DND-41 (cell line): ENCODE data around the gene KLRK1.
"Not testable (repeated sequence)": the region's sequence is repeated elsewhere in the genome, so short reads cannot be mapped to it uniquely, and the experiment has no call there.

Experiments used
- ATAC-seq: fragments of 200-7000 bp; cut with Tn5 transposase; 3 replicates; pipeline ENCODE4 v1.9.1; 2021; ENCODE audit warnings: low read depth; ENCODE audit not compliant: insufficient read depth
- DNase-seq: peaks from one replicate; pipeline ENCODE4 v3.0.0-alpha.2; 2020
- H2AFZ ChIP-seq: 2 replicates; pipeline ENCODE4 v1.6.0; 2012; ENCODE audit warnings: low read depth, low read length
- H3K27ac ChIP-seq: 2 replicates; pipeline ENCODE4 v1.5.1; 2012; ENCODE audit warnings: low read length, inconsistent platforms
- H3K27me3 ChIP-seq: fragments of 200-600 bp; sonication (generic); 2 replicates; pipeline ENCODE4 v1.6.0; 2012; ENCODE audit warnings: low read length, mild to moderate bottlenecking, inconsistent platforms; ENCODE audit not compliant: insufficient read depth, poor library complexity
- H3K36me3 ChIP-seq: 2 replicates; pipeline ENCODE4 v1.5.1; 2012; ENCODE audit warnings: low read length, inconsistent platforms; ENCODE audit not compliant: insufficient read depth
- H3K4me1 ChIP-seq: 2 replicates; pipeline ENCODE4 v1.5.1; 2012; ENCODE audit warnings: mild to moderate bottlenecking, low read length; ENCODE audit not compliant: insufficient read depth
- H3K4me2 ChIP-seq: 2 replicates; pipeline ENCODE4 v1.6.0; 2012; ENCODE audit warnings: mild to moderate bottlenecking, moderate library complexity, low read length, inconsistent platforms; ENCODE audit not compliant: insufficient read depth
- H3K4me3 ChIP-seq, 2 experiments: fragments of 200-600 bp in 1 of 2; shearing (Covaris generic) in 1 of 2; 2 replicates each; pipeline ENCODE4 v1.5.1; 2012 to 2016; ENCODE audit warnings: inconsistent platforms in 2 of 2, low read length in 2 of 2, mild to moderate bottlenecking in 2 of 2, low read depth in 1 of 2, moderate library complexity in 1 of 2
- H3K79me2 ChIP-seq: 2 replicates; pipeline ENCODE4 v1.6.0; 2012; ENCODE audit warnings: low read length, inconsistent platforms; ENCODE audit not compliant: insufficient read depth
- H3K9ac ChIP-seq: 2 replicates; pipeline ENCODE4 v1.6.0; 2012; ENCODE audit warnings: low read depth, mild to moderate bottlenecking, inconsistent platforms, low read length, moderate library complexity
- H3K9me3 ChIP-seq: 2 replicates; pipeline ENCODE4 v1.5.1; 2012; ENCODE audit warnings: low read length, moderate library complexity, mild to moderate bottlenecking, inconsistent platforms; ENCODE audit not compliant: insufficient read depth, severe bottlenecking
- H4K20me1 ChIP-seq: 2 replicates; pipeline ENCODE4 v1.6.0; 2012; ENCODE audit warnings: low read length; ENCODE audit not compliant: insufficient read depth
- EZH2 ChIP-seq: IDR thresholded peaks from 3 replicates; pipeline ENCODE4 v1.6.1; 2012; ENCODE audit warnings: borderline replicate concordance, low read depth, mild to moderate bottlenecking, moderate library complexity, low read length, inconsistent platforms; ENCODE audit not compliant: severe bottlenecking
- TF ChIP-seq, protein P1 (sequence below): IDR thresholded peaks from 2 replicates; pipeline ENCODE4 v1.5.1; 2012; ENCODE audit warnings: borderline replicate concordance, low read length, moderate library complexity, mild to moderate bottlenecking; ENCODE audit not compliant: poor library complexity, severe bottlenecking; ENCODE audit errors: extremely low read depth

Gene KLRK1

GRCh38 chr12:10369557-10370415, 20.1 kb downstream of the KLRK1 start:
- H3K79me2 ChIP-seq: no peaks in the 10 kb centered on the region
- H3K4me1 ChIP-seq: peaks cover 13% of the 10 kb centered on the region
- H3K4me3 ChIP-seq: no peak overlapping the region
- no peak overlapping the region for H3K27ac ChIP-seq
- ATAC-seq (no peak), DNase-seq (no peak)
- H2AFZ ChIP-seq: no peak overlapping the region
- TF ChIP-seq, protein P1, sequence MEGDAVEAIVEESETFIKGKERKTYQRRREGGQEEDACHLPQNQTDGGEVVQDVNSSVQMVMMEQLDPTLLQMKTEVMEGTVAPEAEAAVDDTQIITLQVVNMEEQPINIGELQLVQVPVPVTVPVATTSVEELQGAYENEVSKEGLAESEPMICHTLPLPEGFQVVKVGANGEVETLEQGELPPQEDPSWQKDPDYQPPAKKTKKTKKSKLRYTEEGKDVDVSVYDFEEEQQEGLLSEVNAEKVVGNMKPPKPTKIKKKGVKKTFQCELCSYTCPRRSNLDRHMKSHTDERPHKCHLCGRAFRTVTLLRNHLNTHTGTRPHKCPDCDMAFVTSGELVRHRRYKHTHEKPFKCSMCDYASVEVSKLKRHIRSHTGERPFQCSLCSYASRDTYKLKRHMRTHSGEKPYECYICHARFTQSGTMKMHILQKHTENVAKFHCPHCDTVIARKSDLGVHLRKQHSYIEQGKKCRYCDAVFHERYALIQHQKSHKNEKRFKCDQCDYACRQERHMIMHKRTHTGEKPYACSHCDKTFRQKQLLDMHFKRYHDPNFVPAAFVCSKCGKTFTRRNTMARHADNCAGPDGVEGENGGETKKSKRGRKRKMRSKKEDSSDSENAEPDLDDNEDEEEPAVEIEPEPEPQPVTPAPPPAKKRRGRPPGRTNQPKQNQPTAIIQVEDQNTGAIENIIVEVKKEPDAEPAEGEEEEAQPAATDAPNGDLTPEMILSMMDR: no peak
- no peak for TF ChIP-seq EZH2
- H3K4me2 ChIP-seq: no peak overlapping the region
- H3K36me3 ChIP-seq: no peaks in the 10 kb centered on the region
- no peaks in the 10 kb centered on the region for H4K20me1 ChIP-seq
- no peaks in the 10 kb centered on the region for H3K9me3 ChIP-seq
- H3K27me3 ChIP-seq: no peaks in the 10 kb centered on the region
- H3K9ac ChIP-seq: no peak overlapping the region

DNA sequence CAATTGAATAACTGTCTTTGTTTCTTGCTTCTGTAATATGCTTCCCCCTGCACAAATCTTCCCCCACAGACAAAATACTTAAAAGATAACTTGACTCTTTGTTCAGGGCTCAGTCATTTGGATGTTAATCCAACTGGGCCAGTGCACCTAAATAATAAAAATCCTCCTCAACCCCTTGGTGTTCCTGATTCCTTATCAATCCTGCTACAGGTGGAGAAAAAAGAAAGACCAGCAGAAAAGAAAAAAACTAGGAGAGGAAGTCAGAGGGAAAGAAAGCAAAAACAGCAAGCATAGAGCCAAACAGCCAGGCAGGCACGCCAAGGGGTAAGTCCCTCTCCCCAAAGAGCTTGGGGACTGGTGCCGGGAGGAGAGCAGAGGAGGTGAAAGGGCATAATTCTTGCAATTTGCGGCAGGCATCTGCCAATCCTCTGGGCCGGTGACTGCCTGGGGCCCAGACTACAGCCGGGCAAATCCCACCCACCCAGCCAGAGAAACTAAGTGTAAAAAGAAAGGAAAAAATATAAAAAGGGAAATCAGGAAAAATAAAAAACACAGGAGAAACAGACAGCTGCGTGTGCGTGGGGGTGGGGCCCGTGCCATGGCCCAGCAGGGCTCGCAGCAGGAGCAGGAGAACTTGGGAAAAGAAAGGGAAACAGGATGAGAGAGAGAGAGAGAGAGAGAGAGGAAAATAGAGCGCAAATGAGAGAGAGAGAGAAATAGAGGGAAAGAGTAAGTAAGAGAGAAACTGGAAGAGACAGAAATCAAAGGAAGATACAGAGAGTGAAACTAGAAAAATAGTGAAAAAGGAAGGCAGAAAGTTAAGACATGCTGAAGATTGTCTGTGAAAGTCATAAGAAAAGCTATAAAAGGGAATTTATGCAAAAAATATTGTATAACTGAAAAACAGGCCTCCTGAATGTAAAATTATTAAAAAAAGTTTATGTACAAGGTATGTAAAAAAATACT, 21.4 kb downstream of the KLRK1 start:
- no peak for DNase-seq
- TF ChIP-seq, protein P1: no peak
- no peak for TF ChIP-seq EZH2
- H3K4me1 ChIP-seq: peaks cover 26% of the 10 kb centered on the region
- no peaks in the 10 kb centered on the region for H4K20me1 ChIP-seq
- no peaks in the 10 kb centered on the region for H3K27me3 ChIP-seq
- H3K9ac ChIP-seq: no peak overlapping the region
- H3K79me2 ChIP-seq: no peaks in the 10 kb centered on the region
- H3K4me3 ChIP-seq: no peak overlapping the region
- H2AFZ ChIP-seq: no peak overlapping the region
- no peaks in the 10 kb centered on the region for H3K36me3 ChIP-seq
- H3K27ac ChIP-seq: no peak overlapping the region
- H3K9me3 ChIP-seq: no peaks in the 10 kb centered on the region
- H3K4me2 ChIP-seq: no peak overlapping the region
- ATAC-seq: no peak

GRCh38 chr12:10367714-10368113, 22.1 kb downstream of the KLRK1 start:
- DNase-seq: not testable (repeated sequence)

GRCh38 chr12:10366875-10367274, 23.0 kb downstream of the KLRK1 start:
- DNase-seq (no peak), ATAC-seq (no peak)
- Histone ChIP-seq H3K4me2 (no peak overlapping the region), H3K9me3 (no peaks in the 10 kb centered on the region), H2AFZ (peak overlapping the region; percentile 98; the same call in 1 of the 2 replicates), H3K4me1 (peaks cover 34% of the 10 kb centered on the region), H3K79me2 (no peaks in the 10 kb centered on the region), H4K20me1 (no peaks in the 10 kb centered on the region), H3K9ac (no peak overlapping the region), H3K4me3 (no peak overlapping the region), H3K36me3 (no peaks in the 10 kb centered on the region), H3K27ac (no peak overlapping the region), H3K27me3 (no peaks in the 10 kb centered on the region)
- TF ChIP-seq EZH2: no peak
- TF ChIP-seq, protein P1: peak; percentile 32

More at GRCh38 chr12:10367714-10368113, 22.1 kb downstream of the KLRK1 start:
- H4K20me1 ChIP-seq, H3K4me3 ChIP-seq, H3K27me3 ChIP-seq, H2AFZ ChIP-seq, H3K4me2 ChIP-seq, ATAC-seq, H3K79me2 ChIP-seq, H3K9ac ChIP-seq, H3K27ac ChIP-seq, H3K36me3 ChIP-seq, H3K9me3 ChIP-seq: not testable (repeated sequence)
- H3K4me1 ChIP-seq: peaks cover 34% of the 10 kb centered on the region
